ENCODE results near the gene GPR89B. TPM values are rescaled to one million over a fixed set of nuclear protein-coding genes. Genes with fewer than 3 reads are reported as not detected.
"Not testable (repeated sequence)": the region's sequence is repeated elsewhere in the genome, so short reads cannot be mapped to it uniquely, and the experiment has no call there.

Gene GPR89B
- 10 to 100 TPM in 3 of 4 donors, 1 to 10 TPM in 1; 7.5 to 26.3 (median 14.8) TPM for total RNA-seq
- 1 to 10 TPM in 2 of 3 donors, under 1 TPM in 1; 0.60 to 9.9 (median 1.8) TPM for polyA plus RNA-seq

GRCh38 chr1:147928236-147929132, at the start of gene GPR89B:
Gene GPR89B (plus strand): TSS chr1:147928420. CDS start chr1:147928537, 117 bp downstream.
- DNase-seq = peak; percentile 91
- peak; percentile 42 to 95 (median 84) for TF ChIP-seq POLR2AphosphoS5 (IDR thresholded peaks at IDR 0.05)
- peak; percentile 55 to 66 for TF ChIP-seq POLR2A (IDR thresholded peaks at IDR 0.05)
- Histone ChIP-seq H3K4me3 (peak within 1 kb of the TSS; percentile 46 to 78 (median 76)), H3K27ac (peak within 1 kb of the TSS; percentile 81 to 92 (median 88))
- intact Hi-C loops (cut with DNase I); H3K36me3 ChIP-seq; H3K9me3 ChIP-seq; H3K4me1 ChIP-seq; H3K27me3 ChIP-seq: not testable (repeated sequence)
- 0% methylated on average over 57 of the region's 72 CpGs for WGBS, 2 donors

- H3K27ac ChIP-seq = no peak overlapping the region
- TF ChIP-seq EP300 (IDR thresholded peaks at IDR 0.05) (no peak), CTCF (IDR thresholded peaks at IDR 0.05) (no peak), POLR2A (IDR thresholded peaks at IDR 0.05) (no peak), POLR2AphosphoS5 (IDR thresholded peaks at IDR 0.05) (no peak)
- no peaks in the 10 kb centered on the region for H3K27me3 ChIP-seq
- no peaks in the 10 kb centered on the region for H3K4me1 ChIP-seq
- intact Hi-C loops (cut with DNase I) = no loop called here
- no peak overlapping the region for H3K4me3 ChIP-seq
- no peaks in the 10 kb centered on the region for H3K9me3 ChIP-seq
- no peaks in the 10 kb centered on the region for H3K36me3 ChIP-seq
- no peak for DNase-seq
Observed at GRCh38 chr1:147879911-147880310, 48.3 kb upstream of the GPR89B start.

DNA sequence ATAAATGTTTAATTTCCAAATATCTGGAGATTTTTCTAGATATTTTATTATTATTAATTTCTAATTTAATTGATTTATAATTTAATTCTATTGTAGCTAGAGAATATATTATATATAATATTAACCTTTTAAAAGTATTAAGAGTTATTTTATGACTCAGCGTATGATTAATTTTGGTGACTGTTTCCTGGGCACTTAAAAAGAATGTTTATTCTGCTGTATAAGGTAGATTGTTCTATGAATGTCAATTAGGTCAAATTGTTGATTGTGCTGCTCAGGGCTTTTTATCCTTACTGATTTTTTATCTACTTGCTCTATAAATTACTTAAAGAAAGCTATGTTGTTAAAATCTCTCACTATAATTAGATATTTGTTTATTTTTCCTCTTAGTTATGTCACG, 45.7 kb upstream of the GPR89B start:
- no peaks in the 10 kb centered on the region for H3K9me3 ChIP-seq
- no peak overlapping the region for H3K27ac ChIP-seq
- no peaks in the 10 kb centered on the region for H3K36me3 ChIP-seq
- WGBS, 2 donors = 68 to 75% methylated on average over 2 of the region's 2 CpGs
- H3K4me1 ChIP-seq = no peaks in the 10 kb centered on the region
- intact Hi-C loops (cut with DNase I) = no loop called here
- no peak for DNase-seq
- no peak for TF ChIP-seq POLR2A (IDR thresholded peaks at IDR 0.05)
- no peak for TF ChIP-seq POLR2AphosphoS5 (IDR thresholded peaks at IDR 0.05)
- TF ChIP-seq CTCF (IDR thresholded peaks at IDR 0.05) = no peak
- no peak for TF ChIP-seq EP300 (IDR thresholded peaks at IDR 0.05)
- H3K4me3 ChIP-seq = no peak overlapping the region
- no peaks in the 10 kb centered on the region for H3K27me3 ChIP-seq

DNA sequence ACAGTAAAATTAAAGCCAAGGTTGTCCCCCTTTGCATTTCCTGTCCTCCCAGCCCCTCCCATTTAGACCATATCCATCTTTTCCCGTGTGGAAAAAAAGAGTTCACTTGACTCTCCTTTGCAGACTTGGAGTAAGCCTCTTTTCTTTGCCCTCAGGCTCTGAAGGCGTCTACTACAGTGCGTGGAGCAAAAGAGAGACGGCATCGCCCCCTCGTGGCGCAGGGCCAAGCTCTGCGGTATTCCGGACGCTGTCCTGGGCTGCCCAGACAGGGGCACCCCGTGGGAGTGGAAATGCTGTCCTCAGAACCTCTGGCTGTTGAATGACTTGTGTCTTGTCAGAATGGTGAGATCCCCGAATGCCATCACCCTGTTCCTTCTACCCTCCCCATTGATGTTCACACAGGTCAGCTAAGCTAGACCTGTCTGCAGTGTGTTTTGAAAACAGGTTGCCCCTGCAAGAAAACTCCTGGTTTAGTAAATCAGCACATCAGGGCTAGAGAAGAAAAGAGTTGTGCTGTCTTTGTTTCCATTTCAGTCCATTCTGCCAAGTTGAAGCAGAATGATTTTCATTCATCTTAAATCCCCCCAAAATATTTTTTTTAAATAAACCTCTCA, 37.9 kb upstream of the GPR89B start:
- Histone ChIP-seq H3K36me3 (no peaks in the 10 kb centered on the region), H3K9me3 (no peaks in the 10 kb centered on the region), H3K4me1 (no peaks in the 10 kb centered on the region), H3K27me3 (peaks cover 0 to 4% (median 0%) of the 10 kb centered on the region in 3 donors), H3K4me3 (no peak overlapping the region), H3K27ac (no peak overlapping the region)
- 7 to 9% methylated on average over 12 of the region's 12 CpGs for WGBS, 2 donors
- no peak for DNase-seq
- TF ChIP-seq CTCF (IDR thresholded peaks at IDR 0.05) (no peak), POLR2A (IDR thresholded peaks at IDR 0.05) (no peak), EP300 (IDR thresholded peaks at IDR 0.05) (no peak)
- intact Hi-C loops (cut with DNase I) = loop anchor here (5.0 kb wide), 2 partner anchors 168 to 248 kb away; no protein-coding TSS in a partner anchor

DNA sequence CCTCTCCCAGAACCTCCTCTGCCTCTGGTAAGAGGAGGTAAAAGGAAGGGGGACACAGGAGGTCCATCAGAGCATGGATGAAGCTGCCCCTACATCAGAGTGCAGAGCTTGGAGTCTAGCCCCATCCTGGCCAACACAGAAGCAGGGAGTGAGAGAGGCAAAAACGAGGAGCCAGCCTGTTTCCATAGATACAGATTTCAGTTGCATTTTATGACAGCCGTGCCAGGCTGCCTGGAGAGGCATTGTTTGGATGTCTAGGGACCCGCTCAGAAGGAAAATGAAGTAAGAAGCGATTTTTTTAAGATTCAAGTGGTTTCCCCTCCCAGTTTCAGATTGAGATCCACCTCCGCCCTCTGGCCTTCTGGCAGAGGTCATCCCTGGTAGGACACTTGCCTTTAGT, 37.1 kb upstream of the GPR89B start:
- 66 to 83% methylated on average over 5 of the region's 5 CpGs for WGBS, 2 donors
- TF ChIP-seq POLR2AphosphoS5 (IDR thresholded peaks at IDR 0.05) = no peak
- no peak for TF ChIP-seq POLR2A (IDR thresholded peaks at IDR 0.05)
- TF ChIP-seq CTCF (IDR thresholded peaks at IDR 0.05) = no peak
- no peak for TF ChIP-seq EP300 (IDR thresholded peaks at IDR 0.05)
- Histone ChIP-seq H3K27ac (no peak overlapping the region), H3K36me3 (no peaks in the 10 kb centered on the region), H3K4me3 (no peak overlapping the region), H3K4me1 (no peaks in the 10 kb centered on the region), H3K9me3 (no peaks in the 10 kb centered on the region), H3K27me3 (peaks cover 0 to 4% (median 0%) of the 10 kb centered on the region in 3 donors)
- DNase-seq = no peak
- intact Hi-C loops (cut with DNase I) = loop anchor here (5.0 kb wide), 2 partner anchors 169 to 249 kb away; no protein-coding TSS in a partner anchor
